ENCODE results near the gene LYRM4.

DNA sequence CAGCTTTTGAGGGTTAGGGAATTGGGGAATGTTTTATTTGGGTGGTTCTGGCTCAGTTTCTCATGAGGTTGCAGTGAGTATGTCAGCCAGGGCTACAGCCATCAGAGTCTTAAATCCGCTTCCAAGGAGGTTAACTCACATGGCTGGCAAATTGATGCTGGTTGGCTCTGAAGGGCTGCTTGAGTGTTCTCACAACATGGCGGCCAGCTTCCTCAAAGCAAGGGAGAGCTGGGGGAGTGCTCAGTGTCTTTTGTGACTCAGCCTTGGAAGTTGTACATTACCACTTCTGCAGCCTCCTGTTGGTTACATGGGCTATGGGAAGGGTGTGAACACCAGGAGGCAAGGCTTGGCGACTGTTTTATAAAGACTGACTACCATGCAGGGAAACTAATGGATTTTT lies 193.4 kb downstream of the LYRM4 start:
- TF ChIP-seq, protein P1, sequence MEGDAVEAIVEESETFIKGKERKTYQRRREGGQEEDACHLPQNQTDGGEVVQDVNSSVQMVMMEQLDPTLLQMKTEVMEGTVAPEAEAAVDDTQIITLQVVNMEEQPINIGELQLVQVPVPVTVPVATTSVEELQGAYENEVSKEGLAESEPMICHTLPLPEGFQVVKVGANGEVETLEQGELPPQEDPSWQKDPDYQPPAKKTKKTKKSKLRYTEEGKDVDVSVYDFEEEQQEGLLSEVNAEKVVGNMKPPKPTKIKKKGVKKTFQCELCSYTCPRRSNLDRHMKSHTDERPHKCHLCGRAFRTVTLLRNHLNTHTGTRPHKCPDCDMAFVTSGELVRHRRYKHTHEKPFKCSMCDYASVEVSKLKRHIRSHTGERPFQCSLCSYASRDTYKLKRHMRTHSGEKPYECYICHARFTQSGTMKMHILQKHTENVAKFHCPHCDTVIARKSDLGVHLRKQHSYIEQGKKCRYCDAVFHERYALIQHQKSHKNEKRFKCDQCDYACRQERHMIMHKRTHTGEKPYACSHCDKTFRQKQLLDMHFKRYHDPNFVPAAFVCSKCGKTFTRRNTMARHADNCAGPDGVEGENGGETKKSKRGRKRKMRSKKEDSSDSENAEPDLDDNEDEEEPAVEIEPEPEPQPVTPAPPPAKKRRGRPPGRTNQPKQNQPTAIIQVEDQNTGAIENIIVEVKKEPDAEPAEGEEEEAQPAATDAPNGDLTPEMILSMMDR (IDR thresholded peaks at IDR 0.05): no peak
- no peak for TF ChIP-seq POLR2A (IDR thresholded peaks at IDR 0.05)

All from esophagus squamous epithelium (tissue), 4 donors.